GM21367 (cell line): Measurements from ENCODE around the gene PACS2.

ENCODE experiments used
- ATAC-seq: cut with Tn5 transposase; IDR thresholded peaks from one replicate; pipeline ENCODE4 v1.9.1; 2021; ENCODE audit not compliant: unreplicated experiment

PACS2 gene

DNA sequence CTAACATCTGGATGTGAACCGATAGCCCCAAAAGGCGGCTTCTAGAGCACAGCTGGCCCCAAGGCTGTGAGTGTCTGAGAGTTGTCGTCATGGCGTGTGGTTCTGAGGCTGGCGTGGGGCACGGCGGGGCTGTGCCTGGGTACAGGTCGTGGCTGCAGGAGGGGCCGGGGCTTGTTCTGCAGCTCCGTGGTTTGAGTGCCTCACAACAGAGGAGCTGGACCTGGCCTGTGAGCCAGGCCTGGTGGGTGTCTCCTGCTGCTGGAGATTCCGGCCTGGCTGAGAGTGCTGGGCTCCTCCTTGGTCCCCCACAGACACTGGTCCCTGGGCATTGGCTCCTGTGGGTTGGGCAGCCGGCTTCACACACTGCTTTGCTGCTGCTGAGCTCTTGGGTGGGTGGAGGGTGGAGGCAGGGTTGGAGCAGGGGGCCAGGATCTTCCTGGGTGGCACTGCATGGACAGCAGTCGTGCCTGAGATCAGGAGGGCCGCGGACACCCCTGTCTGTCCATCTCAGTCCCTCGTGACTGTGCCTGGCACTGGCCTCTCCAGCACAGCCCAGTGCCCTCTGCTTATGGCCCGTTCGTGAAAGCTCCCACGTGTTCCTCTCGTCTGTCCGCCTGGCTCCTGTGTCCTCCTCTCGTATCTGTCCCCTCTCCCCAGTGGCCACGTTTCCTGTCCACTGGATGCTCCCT is 52.0 kb downstream of the PACS2 start:
- no peak for ATAC-seq

DNA sequence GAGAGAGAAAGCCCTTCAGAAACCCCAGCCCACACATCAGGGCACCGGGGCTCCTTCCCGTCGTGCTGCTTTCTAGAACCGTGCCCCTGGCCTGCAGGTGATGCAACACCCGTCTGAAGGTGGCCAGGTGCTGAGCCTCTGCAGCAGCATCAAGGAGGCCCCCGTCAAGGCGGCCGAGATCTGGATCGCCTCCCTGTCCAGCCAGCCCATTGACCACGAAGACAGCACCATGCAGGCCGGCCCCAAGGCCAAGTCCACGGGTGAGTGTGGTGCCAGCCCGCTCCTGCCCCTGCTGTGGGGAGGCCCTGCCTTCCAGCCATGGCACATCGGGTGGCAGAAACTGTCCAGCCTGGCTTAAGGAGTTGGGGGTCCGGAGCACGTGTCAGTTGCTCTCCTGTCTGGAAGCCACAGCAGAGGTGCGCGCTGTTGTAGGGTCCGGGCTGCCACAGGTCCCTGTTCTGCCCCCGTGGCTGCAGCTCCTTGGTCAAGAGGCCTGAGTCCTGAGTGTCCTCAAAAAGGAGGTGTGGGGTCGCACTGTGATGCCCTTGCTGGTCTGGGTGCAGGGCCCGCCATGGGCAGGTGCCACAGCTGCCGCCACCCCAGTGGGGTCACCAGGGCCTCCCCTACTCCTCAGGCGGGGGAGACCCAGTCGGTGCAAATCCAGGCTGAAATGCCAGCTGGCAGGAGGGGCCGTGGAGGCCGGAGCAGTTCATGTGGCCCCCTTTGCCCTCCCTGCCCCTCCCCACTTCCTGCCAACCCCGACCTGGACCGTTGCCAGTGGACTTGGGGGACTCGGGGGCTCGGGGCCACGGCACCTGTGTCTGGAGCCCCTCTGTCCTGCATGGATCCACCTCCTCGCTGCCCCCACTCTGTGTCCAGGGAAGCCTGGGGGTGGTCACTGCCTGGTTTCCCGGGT is 52.8 kb downstream of the PACS2 start:
- no peak for ATAC-seq

DNA sequence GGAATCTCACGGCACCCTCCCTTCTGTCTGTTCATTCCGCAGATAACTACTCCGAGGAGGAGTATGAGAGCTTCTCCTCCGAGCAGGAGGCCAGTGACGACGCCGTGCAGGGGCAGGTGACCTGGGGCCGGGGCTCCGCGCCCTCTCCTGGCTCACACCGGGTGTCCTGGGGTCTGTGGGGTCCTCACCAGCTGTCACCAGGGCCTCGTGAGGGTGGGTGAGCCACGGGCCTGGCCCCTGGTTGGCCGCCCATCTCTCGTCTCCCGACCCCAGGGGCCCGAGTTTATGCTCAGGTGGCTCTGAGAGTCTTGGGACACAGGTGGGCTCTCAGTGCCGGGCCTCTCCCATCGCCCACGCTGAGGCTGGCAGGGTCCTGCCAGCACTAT is 53.5 kb downstream of the PACS2 start:
- ATAC-seq: no peak

DNA sequence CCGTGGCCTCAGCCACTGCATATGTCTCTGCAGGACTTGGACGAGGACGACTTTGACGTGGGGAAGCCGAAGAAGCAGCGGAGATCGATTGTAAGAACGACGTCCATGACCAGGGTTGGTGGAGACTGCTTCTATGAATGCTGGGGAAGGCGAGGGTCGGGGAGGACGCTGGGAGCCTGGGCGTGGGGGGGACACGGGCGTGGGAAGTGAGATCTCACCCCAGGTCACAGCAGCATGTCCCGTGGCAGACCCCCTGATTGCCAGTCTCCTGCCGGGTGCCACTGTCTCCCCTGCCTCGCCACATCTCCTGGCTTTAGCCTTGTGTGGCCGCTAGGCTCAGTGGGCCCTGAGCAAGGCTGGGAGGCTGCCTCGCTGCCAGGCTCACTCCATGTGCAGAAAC is 53.9 kb downstream of the PACS2 start:
- ATAC-seq: no peak

DNA sequence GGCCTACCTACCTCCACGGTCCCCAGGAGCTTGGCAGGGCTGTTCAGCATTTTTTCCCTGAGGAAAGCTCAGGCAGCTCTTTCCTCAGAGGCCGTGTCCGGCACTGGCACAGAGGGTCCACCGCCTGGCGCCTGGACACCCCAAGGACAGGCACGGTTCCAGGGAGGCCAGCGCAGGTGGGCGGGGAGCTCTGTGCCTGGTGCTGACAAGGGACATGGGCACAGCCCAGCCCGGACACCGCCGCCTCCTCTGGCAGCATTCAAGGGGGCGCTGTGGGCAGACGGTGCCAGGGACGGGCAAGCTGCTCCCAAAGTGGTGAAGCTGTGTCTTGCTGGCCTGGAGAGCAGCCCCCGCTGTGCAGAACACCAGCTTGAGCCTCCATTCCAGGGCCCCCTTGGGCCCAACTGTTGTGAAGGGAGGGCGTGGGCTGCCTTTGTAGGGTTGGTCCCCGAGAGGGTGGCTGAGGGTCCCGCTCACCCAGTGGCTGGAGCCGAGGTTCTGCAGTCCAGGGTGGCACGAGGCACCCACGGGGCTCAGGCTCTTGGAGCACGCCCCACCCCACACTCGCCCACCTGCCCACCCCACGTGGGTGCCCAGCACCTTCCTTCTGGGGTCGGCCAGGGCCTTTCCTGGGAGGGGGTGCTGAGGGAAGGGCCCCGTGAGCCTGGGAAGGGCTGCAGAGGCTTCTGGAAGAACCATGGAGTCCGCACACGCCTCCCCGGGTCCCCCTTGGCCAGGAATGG is 54.5 kb downstream of the PACS2 start:
- ATAC-seq: no peak

DNA sequence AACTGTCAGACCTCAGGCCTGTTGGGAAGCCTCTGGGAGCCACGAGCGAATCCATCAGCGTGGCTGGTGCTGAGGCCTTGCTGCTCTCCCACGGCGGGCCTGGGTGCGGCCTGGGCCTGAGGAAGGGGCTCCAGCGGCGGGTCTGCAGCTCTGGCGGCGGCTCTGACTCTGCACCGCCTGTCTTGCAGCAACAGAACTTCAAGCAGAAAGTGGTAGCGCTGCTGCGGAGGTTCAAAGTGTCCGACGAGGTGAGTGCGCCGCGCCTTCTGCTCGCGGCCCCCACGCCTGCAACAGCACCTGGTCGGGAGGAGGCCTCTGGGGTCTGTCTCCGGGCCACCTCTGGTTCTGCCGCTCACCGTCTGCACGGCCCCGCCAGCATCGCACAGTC is 55.1 kb downstream of the PACS2 start:
- ATAC-seq: no peak

DNA sequence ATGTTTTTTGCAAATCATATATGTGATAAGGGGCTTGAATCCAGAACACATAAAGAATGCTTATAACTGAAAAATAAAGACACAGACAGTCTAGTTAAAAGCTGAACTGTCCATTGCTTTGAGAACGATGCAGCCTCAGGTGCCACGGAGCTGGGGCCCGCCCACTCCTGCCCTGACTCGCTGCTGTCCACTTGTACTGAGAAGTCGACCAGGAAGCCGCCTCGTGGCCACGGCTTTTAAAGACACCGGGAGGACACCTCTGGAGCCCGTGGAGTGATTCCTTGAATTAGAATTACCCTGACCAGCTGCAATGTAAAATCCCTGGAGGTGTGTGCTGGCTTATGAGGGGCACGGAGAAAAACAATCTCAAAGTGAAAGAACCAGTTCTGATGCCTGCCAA is 59.8 kb downstream of the PACS2 start:
- no peak for ATAC-seq

DNA sequence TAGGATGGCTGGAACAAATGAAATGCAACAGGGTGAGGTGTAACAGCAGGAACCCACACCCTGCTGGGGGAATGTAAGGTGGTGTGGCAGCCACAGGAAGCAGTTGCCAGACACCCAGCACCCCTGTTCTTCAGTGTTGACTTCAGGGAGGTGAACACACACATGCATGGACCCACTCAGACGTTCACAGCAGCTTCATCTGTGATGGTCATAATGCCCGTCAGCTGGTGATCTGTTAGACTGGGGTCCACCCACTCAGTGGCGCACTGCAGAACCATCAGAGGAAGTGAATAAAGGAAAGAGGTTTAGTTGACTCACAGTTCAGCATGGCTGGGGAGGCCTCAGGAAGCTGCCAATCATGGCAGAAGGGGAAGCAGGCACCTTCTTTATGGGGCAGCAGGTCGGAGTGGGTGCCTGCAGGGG is 61.1 kb downstream of the PACS2 start:
- ATAC-seq: no peak

DNA sequence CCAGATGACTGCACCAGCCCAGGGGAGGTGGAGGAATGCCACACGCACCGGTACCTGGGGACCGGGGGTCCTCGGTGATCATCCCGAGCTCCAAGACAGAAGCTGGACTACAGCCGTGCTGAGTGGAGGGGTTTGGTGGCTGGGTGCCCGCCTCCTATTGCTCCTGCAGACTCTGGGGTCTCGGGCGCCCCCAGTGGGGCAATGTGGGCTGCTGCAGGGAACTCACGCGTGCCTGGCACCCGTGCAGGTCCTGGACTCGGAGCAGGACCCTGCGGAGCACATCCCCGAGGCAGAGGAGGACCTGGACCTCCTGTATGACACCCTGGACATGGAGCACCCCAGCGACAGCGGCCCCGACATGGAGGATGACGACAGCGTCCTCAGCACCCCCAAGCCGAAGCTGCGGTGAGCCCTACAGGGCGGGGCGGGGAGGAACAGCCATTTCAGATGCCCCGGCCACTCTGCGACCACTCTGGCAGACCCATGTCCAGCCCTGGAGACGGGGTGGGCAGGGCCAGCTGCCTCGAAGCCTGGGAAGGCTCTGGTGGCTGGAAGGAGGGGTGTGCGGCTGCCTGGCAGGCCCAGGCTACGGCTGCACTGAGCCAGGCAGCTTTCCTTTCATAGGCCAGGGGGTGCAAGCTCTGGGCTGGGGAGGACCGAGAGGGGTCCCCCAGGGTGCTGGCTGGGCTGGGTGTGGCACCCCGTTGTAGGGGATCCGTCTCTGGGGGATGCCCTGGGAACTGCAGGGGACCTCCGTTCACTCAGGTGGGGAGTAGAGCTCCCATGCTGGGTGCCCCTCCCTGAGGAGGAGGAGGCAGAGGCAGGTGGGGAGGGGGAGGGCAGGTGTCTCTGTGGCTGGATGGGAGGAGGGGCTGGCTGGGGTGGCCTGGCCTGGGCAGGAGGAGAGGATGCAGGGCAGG is 62.2 kb downstream of the PACS2 start:
- ATAC-seq: no peak

DNA sequence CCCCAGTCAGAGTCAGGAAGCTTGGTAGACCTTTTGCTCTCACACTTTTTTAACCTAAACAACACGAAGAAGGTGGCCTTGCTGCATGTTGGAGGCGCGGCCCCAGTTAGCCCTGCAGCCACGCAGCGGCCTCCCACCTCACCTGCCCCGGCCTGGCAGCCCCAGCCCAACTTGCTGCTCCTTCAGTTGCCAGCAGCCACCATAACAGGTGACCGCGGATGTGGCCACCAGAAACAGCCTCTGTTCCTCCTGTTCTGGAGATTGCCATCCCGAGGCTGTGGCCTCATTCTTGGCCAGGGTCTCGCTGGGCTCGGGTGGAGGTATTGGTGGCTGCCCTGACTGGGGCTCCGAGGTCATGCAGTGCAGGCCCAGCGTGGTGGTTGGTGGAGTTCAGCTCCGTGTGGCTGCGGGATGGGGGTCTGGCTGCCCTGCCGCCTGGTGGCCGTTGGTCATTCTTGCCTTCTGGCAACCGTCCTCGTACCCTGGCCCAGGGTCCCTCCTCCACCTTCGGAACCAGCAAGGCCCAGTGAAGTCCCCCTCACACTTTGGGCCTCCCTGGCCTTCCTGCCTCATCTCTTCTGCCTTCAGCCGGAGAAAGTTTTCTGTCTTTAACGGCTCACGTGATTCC is 63.1 kb downstream of the PACS2 start:
- no peak for ATAC-seq

DNA sequence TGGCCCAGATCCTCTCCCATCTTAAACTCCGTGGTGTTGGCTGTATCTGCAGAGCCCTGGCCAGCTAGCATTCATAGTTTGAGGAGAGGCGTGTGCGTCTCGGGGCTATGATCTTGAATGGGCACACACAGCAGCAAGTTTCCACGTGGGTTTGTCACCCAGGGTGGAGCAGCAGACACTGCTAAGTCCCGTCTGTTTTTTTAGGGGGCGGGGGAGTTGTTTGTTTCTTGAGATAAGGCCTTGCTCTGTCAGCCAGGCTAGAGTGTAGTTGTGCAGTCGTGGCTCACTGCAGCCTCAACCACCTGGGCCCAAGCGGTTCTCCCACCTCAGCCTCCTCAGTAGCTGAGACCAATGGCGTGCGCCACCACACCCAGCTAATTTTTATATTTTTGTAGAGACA is 63.7 kb downstream of the PACS2 start:
- no peak for ATAC-seq

DNA sequence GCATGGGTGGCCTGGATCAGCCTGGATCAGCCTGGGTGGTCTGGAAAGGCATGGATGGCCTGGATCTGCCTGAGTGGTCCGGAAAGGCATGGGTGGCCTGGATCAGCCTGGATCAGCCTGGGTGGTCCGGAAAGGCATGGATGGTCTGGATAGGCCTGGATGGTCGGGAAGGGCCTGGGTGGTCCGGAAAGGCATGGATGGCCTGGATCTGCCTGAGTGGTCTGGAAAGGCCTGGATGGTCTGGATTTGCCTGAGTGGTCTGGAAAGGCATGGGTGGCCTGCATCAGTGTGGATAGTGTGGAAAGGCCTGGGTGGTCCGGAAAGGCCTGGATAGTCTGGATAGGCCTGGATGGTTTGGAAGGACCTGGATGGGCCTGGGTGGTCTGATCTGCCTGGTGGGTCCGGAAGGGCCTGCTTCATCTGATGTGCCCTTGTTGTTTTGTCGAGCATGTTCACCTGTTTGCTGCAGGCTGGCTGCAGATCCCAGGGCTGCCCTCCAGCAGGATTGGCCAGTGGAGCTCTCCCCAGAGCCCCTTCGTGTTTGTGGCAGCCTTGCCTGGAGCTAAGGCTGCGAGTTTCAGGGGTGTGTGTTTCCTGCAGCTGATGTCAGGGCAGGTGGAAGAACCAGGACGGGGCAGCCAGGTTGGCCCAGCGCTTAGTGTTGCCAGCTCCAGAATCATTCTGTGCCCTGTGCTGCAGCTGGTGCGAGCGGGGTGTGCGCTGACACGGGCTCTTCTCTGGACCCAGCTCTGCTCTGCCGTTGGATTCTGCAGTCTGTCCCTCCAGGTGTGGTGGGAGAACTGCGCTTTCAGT is 64.5 kb downstream of the PACS2 start:
- no peak for ATAC-seq

DNA sequence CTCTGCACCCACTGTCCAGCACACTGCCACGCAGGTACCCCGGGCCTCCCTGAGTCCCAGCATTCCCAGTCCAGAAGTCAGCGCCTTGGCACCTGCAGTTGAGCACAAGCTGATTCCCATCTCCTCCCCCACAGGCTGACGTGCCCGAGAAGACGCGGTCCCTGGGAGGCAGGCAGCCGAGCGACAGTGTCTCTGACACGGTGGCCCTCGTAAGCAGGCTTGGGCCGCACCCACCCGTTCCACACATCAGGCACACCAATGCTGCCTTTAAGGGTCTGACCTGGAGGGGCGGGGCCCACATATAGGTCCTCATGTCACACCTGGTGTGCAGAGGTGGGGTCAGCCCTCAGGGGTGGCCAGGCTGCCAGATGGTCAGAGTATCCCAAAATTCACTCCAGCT is 65.4 kb downstream of the PACS2 start:
- ATAC-seq: no peak

DNA sequence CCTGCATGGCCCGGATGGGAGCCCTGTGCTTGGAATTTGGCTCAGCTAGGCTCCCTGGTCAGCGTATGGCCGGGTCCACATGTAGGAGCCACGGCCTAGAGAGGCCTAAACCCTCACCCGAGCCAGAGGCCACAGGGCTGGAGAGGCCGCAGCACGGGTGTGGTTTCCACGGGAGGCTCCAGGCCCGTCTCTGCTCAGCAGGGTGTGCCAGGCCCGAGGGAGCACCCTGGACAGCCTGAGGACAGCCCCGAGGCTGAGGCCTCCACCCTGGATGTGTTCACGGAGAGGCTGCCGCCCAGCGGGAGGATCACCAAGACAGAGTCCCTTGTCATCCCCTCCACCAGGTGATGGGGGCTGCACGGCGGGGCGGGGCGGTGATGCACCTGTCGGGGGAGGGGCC is 66.2 kb downstream of the PACS2 start:
- no peak for ATAC-seq

DNA sequence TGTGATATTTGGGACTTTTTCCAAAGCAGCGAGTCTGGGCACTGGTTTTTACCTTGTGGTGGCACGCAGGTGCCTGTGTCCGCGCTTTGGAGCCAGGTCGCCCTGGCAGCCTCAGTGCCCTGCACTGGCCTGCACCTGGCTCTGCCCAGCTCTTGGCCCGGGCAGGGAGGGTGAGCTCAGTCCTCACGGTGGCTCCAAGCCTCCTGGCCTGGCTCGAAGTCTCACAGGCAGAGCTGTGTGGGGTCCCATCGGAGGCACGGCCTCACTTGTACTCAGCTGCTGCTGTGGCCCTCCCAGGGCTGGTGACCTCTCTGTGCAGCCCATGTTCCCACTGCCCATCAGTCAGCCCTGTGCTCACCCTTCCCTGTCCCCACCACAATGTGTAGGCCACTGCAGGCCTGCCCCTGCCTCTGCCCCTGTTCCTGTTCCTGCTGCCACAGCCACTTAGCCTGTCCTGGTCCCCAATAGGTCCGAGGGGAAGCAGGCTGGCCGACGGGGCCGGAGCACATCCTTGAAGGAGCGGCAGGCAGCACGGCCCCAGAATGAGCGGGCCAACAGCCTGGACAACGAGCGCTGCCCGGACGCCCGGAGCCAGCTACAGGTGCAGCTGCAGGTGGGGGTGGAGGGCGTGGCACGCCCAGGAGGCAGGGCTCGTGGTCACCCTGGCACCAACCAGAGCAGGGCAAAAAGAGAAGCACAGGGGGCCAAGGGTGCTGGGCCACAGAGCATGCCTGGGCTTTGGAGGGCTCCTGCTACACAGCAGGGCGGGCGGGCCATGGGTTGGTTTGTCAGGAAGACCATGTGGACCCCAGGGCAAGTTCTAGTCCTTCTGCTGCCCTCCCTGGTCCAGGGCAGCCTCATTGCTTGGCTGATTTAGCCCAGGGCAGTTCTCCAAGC is 67.1 kb downstream of the PACS2 start:
- no peak for ATAC-seq

DNA sequence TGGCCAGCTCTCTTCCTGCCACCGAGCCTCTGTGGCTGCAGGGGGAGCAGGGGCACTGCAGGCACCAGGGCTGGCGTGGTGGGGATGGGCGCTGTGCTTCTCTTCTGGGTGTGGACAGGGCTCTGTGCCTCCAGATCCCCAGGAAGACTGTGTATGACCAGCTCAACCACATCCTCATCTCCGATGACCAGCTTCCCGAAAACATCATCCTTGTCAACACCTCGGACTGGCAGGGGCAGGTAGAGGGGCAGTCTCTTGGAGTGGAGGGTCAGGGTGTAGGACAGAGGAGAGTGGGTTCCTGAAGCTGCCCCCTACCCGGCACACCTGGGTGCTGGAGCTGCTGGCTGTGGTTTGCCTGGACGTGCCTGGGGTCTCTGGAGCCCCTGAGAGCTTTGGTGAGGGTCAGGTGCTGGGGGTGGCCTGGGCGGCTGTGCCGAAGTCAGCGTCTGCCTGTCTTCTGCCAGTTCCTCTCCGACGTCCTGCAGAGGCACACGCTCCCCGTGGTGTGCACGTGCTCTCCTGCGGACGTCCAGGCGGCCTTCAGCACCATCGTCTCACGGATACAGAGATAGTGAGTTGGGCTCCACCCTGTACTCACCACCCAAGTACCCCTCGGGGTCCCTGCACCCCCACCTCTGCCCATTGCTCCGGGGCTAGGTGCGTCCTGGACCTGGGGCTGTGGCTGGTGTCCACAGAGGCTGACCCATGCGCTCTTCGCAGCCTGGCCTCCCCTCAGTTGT is 68.0 kb downstream of the PACS2 start:
- ATAC-seq: no peak

DNA sequence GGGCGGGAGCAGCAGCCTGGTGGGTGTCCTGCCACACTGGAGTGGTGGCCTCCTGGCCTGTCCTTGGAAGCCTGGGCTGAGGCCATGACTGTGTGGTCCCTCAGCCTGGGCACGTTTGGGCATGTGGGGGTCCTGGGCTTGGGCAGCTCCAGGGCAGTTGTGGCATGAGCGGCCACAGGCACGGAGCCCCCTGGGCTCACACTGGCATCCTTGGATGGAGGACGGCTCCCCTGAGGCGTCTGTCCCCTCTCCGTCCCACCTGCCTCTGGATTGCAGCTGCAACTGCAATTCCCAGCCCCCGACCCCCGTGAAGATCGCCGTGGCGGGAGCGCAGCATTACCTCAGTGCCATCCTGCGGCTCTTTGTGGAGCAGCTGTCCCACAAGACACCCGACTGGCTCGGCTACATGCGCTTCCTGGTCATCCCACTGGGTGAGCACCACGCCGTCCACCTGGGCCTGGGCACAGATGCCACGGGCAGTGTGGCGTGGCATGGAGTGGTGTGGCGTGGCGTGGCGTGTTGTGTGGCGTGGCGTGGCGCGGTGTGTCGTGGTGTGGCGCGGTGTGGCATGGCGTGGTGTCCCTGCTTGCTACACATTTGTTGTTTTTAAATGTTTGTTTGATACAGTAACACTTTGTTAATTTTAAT is 68.7 kb downstream of the PACS2 start:
- no peak for ATAC-seq
